ENCODE data around the gene PFKL. TPM values are rescaled to one million over a fixed set of nuclear protein-coding genes. Genes with fewer than 3 reads are reported as not detected.

The PFKL gene
- total RNA-seq, 2 donors from 2014 or later = 99.4 to 235 TPM

DNA sequence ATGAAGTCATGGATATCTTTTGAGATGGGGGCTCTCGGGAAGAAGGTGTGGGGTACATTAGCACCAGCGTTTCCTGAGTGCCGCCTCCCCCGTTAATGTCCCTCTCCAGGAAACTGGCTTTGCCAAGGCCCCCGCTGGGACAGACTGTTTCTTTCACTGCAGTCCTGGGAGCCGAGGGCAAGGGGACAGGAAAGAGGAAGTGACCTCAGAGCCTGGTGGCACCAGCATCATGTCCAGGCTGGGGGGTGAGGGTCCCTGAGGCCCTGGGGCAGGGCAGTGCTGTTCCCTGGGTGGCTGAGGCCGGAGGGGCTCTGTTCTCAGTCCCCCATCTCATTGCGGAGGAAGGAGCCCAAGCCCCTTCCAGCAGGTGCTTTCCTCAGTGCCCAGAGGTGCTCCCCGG lies 5.8 kb downstream of the PFKL start:
- no peak overlapping the region for H3K27ac ChIP-seq
- intact Hi-C loops (cut with DNase I) = no loop called here
- peaks cover 8% of the 10 kb centered on the region for H3K4me1 ChIP-seq (replicated peaks)

DNA sequence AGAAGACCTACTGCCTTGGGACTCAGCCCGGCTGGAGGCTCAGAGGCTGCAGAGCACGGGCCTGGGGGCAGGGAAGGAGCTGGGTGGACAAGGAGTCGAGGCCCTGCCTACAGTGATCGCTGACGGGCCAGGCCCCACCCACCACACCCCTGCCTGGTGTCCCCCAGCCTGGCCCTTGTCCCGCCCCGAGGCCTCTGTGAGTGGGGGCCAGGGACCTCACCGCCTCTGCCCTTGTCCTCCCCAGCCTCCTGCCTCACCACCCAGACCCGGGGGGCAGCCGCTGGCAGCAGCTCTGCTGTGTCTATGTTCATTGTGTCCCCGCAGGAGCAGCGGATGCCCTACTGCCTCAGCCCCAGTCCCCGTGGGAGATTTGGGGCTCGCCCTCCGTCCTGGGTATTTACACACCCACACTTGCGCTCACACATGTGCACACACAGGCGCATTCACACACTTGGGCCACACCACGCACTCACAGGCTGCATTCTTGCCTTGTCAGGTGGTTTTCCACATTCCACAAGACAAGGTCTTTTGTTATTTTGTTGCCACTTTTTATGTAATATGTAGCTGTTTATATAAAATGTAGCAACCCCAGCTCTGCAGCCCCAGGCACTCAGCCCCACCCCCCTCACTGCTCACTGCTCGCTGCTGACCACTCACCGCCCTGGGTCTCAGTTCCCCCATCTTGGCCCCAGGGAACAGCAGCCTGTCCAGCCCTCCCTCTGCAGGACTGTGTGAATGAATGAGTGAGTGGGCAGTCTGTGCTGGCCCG lies 7.3 kb downstream of the PFKL start:
- H3K27ac ChIP-seq = no peak overlapping the region
- H3K27me3 ChIP-seq (replicated peaks; ENCODE audit: insufficient read depth) = no peaks in the 10 kb centered on the region
- H3K4me1 ChIP-seq (replicated peaks) = no peaks in the 10 kb centered on the region
- no peak for DNase-seq (ENCODE audit: low spot score)
- H3K4me3 ChIP-seq = no peak overlapping the region
- no peaks in the 10 kb centered on the region for H3K9me3 ChIP-seq
- 77% methylated on average over 19 of the region's 21 CpGs for WGBS
- H3K36me3 ChIP-seq = peaks cover 0 to 5% of the 10 kb centered on the region in 2 donors
- no peak for TF ChIP-seq POLR2AphosphoS5 (IDR thresholded peaks at IDR 0.05)
- TF ChIP-seq, protein P1, sequence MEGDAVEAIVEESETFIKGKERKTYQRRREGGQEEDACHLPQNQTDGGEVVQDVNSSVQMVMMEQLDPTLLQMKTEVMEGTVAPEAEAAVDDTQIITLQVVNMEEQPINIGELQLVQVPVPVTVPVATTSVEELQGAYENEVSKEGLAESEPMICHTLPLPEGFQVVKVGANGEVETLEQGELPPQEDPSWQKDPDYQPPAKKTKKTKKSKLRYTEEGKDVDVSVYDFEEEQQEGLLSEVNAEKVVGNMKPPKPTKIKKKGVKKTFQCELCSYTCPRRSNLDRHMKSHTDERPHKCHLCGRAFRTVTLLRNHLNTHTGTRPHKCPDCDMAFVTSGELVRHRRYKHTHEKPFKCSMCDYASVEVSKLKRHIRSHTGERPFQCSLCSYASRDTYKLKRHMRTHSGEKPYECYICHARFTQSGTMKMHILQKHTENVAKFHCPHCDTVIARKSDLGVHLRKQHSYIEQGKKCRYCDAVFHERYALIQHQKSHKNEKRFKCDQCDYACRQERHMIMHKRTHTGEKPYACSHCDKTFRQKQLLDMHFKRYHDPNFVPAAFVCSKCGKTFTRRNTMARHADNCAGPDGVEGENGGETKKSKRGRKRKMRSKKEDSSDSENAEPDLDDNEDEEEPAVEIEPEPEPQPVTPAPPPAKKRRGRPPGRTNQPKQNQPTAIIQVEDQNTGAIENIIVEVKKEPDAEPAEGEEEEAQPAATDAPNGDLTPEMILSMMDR (IDR thresholded peaks at IDR 0.05) = no peak
- TF ChIP-seq POLR2A (IDR thresholded peaks at IDR 0.05) = no peak
- intact Hi-C loops (cut with DNase I) = no loop called here

More for the DNA sequence above, 5.8 kb downstream of the PFKL start:
- no peak for DNase-seq (ENCODE audit: low spot score)
- no peak for TF ChIP-seq POLR2AphosphoS5 (IDR thresholded peaks at IDR 0.05)
- no peak for TF ChIP-seq POLR2A (IDR thresholded peaks at IDR 0.05)
- TF ChIP-seq, protein P1 (IDR thresholded peaks at IDR 0.05) = no peak
- Histone ChIP-seq H3K4me3 (no peak overlapping the region), H3K27me3 (replicated peaks; ENCODE audit: insufficient read depth) (no peaks in the 10 kb centered on the region), H3K36me3 (no peaks in the 10 kb centered on the region), H3K9me3 (no peaks in the 10 kb centered on the region)
- WGBS = 77% methylated on average over 9 of the region's 9 CpGs

DNA sequence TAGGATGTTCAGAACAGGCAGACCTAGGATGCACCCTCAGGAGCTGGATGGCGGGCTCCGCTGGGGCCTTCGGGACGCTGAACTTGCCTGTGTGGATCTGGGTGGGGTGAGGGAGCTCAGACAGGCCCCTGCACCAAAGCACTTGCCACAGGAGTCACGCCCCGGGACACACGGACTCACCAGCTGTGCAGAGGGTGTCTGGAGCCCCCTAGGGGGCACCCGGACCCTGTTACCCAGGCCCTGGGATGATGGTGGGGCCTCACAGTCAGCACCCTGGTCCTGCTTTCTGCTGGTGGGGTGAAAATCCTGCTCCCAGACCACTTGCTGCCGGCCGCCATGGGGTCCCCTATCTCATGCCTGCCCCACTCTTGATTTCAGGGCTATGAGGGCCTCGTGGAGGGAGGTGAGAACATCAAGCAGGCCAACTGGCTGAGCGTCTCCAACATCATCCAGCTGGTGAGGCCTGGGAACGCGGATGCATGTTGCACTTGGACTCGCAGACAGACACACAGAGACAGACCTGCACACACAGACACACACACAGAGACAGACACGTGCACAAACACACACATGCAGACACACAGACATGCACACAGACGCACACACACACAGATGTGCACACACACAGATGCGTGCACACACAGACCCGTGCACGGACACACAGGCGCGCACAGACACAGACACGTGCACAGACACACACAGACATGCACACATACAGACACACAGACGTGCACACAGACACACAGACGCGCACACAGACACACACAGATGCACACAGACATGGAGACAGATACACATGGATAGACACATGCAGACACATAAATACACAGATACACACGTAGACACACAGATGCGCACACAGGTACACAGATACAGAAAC lies 11.0 kb downstream of the PFKL start:
- 83% methylated on average over 28 of the region's 28 CpGs for WGBS
- Histone ChIP-seq H3K4me3 (no peak overlapping the region), H3K9me3 (no peaks in the 10 kb centered on the region), H3K4me1 (replicated peaks) (no peaks in the 10 kb centered on the region), H3K27ac (no peak overlapping the region), H3K36me3 (peaks cover 14 to 16% of the 10 kb centered on the region in 2 donors), H3K27me3 (replicated peaks; ENCODE audit: insufficient read depth) (no peaks in the 10 kb centered on the region)
- TF ChIP-seq POLR2A (IDR thresholded peaks at IDR 0.05) (no peak), POLR2AphosphoS5 (IDR thresholded peaks at IDR 0.05) (no peak)
- TF ChIP-seq, protein P1 (IDR thresholded peaks at IDR 0.05) = no peak
- intact Hi-C loops (cut with DNase I) = no loop called here
- DNase-seq (ENCODE audit: low spot score) = no peak

DNA sequence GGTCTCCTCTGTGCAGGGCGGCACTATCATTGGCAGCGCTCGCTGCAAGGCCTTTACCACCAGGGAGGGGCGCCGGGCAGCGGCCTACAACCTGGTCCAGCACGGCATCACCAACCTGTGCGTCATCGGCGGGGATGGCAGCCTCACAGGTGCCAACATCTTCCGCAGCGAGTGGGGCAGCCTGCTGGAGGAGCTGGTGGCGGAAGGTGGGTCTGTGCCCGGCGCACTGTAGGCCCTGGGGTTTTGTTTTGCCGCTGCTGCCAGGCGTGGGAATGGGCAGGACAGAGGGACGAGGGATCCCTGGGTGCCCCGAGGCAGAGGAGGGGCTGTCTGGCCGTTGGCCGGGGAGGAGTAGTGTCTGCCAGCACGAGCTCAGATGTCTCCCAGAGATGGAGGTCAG lies 12.2 kb downstream of the PFKL start:
- no peak for DNase-seq (ENCODE audit: low spot score)
- Histone ChIP-seq H3K4me1 (replicated peaks) (no peaks in the 10 kb centered on the region), H3K27me3 (replicated peaks; ENCODE audit: insufficient read depth) (no peaks in the 10 kb centered on the region), H3K4me3 (no peak overlapping the region), H3K36me3 (peaks cover 14 to 16% of the 10 kb centered on the region in 2 donors), H3K27ac (no peak overlapping the region), H3K9me3 (no peaks in the 10 kb centered on the region)
- intact Hi-C loops (cut with DNase I) = no loop called here
- WGBS = 89% methylated on average over 22 of the region's 22 CpGs
- TF ChIP-seq, protein P1 (IDR thresholded peaks at IDR 0.05) = no peak
- no peak for TF ChIP-seq POLR2A (IDR thresholded peaks at IDR 0.05)
- no peak for TF ChIP-seq POLR2AphosphoS5 (IDR thresholded peaks at IDR 0.05)
